BJ (cell line): Measurements from ENCODE around the gene IGFBP6. TPM values are rescaled to one million over a fixed set of nuclear protein-coding genes. Genes with fewer than 3 reads are reported as not detected.

ENCODE experiments used
- CTCF ChIA-PET: fragments of 350-600 bp; formaldehyde crosslinking; extraction: SDS; loops from one replicate; lab custom pipeline; 2021; ENCODE audit warnings: antibody characterized with exemption, inconsistent platforms; lab: Yijun Ruan, JAX
- POLR2A ChIA-PET: fragments of 300-600 bp; sonication (Branson Sonifier 250); formaldehyde crosslinking; extraction: SDS; loops from one replicate; lab custom pipeline; 2021; ENCODE audit warnings: antibody characterized with exemption; lab: Charles Lee
- DNase-seq: peaks from one replicate; pipeline ENCODE4 v3.0.0-alpha.2; 2011; ENCODE audit warnings: low read depth
- H3K27me3 ChIP-seq: 2 replicates; pipeline ENCODE4 v1.6.0; 2011; ENCODE audit warnings: low read length; ENCODE audit not compliant: control insufficient read depth, insufficient read depth
- H3K36me3 ChIP-seq: 2 replicates; pipeline ENCODE4 v1.5.1; 2011; ENCODE audit warnings: low read length; ENCODE audit not compliant: control insufficient read depth, insufficient read depth
- H3K4me3 ChIP-seq: 2 replicates; pipeline ENCODE4 v1.5.1; 2011; ENCODE audit warnings: low read depth, mild to moderate bottlenecking, control low read depth, low read length
- CTCF ChIP-seq: IDR thresholded peaks from 2 replicates; pipeline ENCODE4 v1.5.1; 2011; ENCODE audit warnings: low read depth, mild to moderate bottlenecking, control low read depth, inconsistent platforms, low read length, moderate library complexity; ENCODE audit not compliant: insufficient read depth
- polyA plus RNA-seq: library from polyadenylated mRNA; depleted of rRNA; stranded (reverse); fragments of >200 nt; gene quantifications from 2 replicates; pipeline ENCODE4 v1.2.3, GENCODE V29; 2011

The IGFBP6 gene
- polyA plus RNA-seq, 1 experiment: 860 TPM

GRCh38 chr12:53060064-53060720, 37.3 kb upstream of the IGFBP6 start:
- H3K27me3 ChIP-seq: no peaks in the 10 kb centered on the region
- ChIA-PET POLR2A (interaction anchor here (0.6 kb wide), 1 partner anchor 38 kb away, joined by 17 read pairs; no protein-coding TSS in a partner anchor), CTCF (interaction anchor here (1.7 to 17.3 kb wide), 3 partner anchors 9 to 13 kb away, joined by 5 to 285 read pairs (median 5); partner anchors contain the start of gene TNS2)
- peaks cover 62% of the 10 kb centered on the region for H3K36me3 ChIP-seq
- no peak overlapping the region for H3K4me3 ChIP-seq
- TF ChIP-seq CTCF: no peak
- no peak for DNase-seq

GRCh38 chr12:53060721-53061276, 36.7 kb upstream of the IGFBP6 start:
- H3K36me3 ChIP-seq: peaks cover 57% of the 10 kb centered on the region
- ChIA-PET POLR2A (interaction anchor here (0.6 kb wide), 1 partner anchor 38 kb away, joined by 17 read pairs; no protein-coding TSS in a partner anchor), CTCF (interaction anchor here (1.2 to 17.3 kb wide), 3 partner anchors 8 to 22 kb away, joined by 3 to 285 read pairs (median 5); partner anchors contain the start of gene TNS2)
- H3K4me3 ChIP-seq: no peak overlapping the region
- DNase-seq: no peak
- TF ChIP-seq CTCF: no peak
- no peaks in the 10 kb centered on the region for H3K27me3 ChIP-seq

GRCh38 chr12:53061404-53062010, 36.0 kb upstream of the IGFBP6 start:
- H3K27me3 ChIP-seq: no peaks in the 10 kb centered on the region
- no peak for DNase-seq
- ChIA-PET POLR2A (no interaction called here), CTCF (interaction anchor here (0.7 to 17.3 kb wide), 4 partner anchors 12 to 136 kb away, joined by 3 to 285 read pairs (median 10); partner anchors contain the start of gene TNS2)
- no peak overlapping the region for H3K4me3 ChIP-seq
- TF ChIP-seq CTCF: 0 out of 2 replicates have a peak, but pooled peaks have one; percentile 14
- H3K36me3 ChIP-seq: peaks cover 59% of the 10 kb centered on the region

GRCh38 chr12:53062011-53062961, 35.2 kb upstream of the IGFBP6 start:
- no peak overlapping the region for H3K4me3 ChIP-seq
- POLR2A ChIA-PET: no interaction called here
- H3K27me3 ChIP-seq: no peaks in the 10 kb centered on the region
- peaks cover 57% of the 10 kb centered on the region for H3K36me3 ChIP-seq
- CTCF ChIA-PET: interaction anchor here (0.7 to 17.3 kb wide), 6 partner anchors 11 to 135 kb away, joined by 3 to 416 read pairs (median 12); partner anchors contain the start of genes IGFBP6, SOAT2 and TNS2
- DNase-seq: no peak
- TF ChIP-seq CTCF: no peak
